Gastroesophageal sphincter (tissue), 4 donors: Measurements from ENCODE around the gene APOBEC2. TPM values are rescaled to one million over a fixed set of nuclear protein-coding genes. Genes with fewer than 3 reads are reported as not detected.

Experiments
- ATAC-seq: fragments of 150-250 bp; one replicate; pipeline ENCODE4 v1.9.1; 2016; ENCODE audit warnings: mild to moderate bottlenecking, moderate library complexity
- H3K27ac ChIP-seq, 4 donors: fragments of 200-600 bp; sonication (generic) in 3 of 4; 1 replicate in 3 of 4; 2 replicates in 1 of 4; pipeline ENCODE4 v1.5.1; 2016 to 2019
- H3K27me3 ChIP-seq: fragments of 200-600 bp; sonication (generic); one replicate; pipeline ENCODE4 v1.5.1; 2019
- H3K36me3 ChIP-seq, 2 donors: fragments of 200-600 bp; sonication (generic); one replicate each; pipeline ENCODE4 v1.5.1; 2019; ENCODE audit warnings: control low read depth in 1 of 2
- H3K4me1 ChIP-seq, 3 donors: fragments of 200-600 bp; sonication (generic); 1 replicate in 2 of 3; 2 replicates in 1 of 3; pipeline ENCODE4 v1.5.1; 2016 to 2019; ENCODE audit warnings: control low read depth in 2 of 3
- H3K4me3 ChIP-seq, 2 donors: fragments of 200-600 bp; sonication (generic); one replicate each; pipeline ENCODE4 v1.5.1; 2019; ENCODE audit warnings: mild to moderate bottlenecking in 1 of 2, moderate library complexity in 1 of 2
- H3K9me3 ChIP-seq, 3 donors: fragments of 200-600 bp; sonication (generic); one replicate each; pipeline ENCODE4 v1.5.1; 2017 to 2019; ENCODE audit warnings: control low read depth in 2 of 3
- EP300 ChIP-seq: sonication (generic); formaldehyde crosslinking; IDR thresholded peaks from one replicate; pipeline ENCODE4 v1.6.1; 2017; ENCODE audit warnings: antibody characterized with exemption, mild to moderate bottlenecking
- POLR2A ChIP-seq, 2 donors: fragments of 450-650 bp; IDR thresholded peaks; one replicate each; pipeline ENCODE4 v1.6.1; 2017; ENCODE audit warnings: antibody characterized with exemption in 2 of 2, mild to moderate bottlenecking in 2 of 2, moderate library complexity in 1 of 2
- POLR2AphosphoS5 ChIP-seq: sonication (generic); formaldehyde crosslinking; IDR thresholded peaks from one replicate; pipeline ENCODE4 v1.6.1; 2017; ENCODE audit warnings: antibody characterized with exemption
- WGBS, 2 donors: methylation state at CpG; one replicate each; pipeline ENCODE4 v1.1.5; 2018; ENCODE audit warnings: low coverage in 1 of 2; 5-methylcytosine and 5-hydroxymethylcytosine counted together
- total RNA-seq, 4 donors: library from RNA; depleted of rRNA; stranded (reverse); fragments of >200 nt; gene quantifications; one replicate each; pipeline ENCODE4 v1.1.0, GENCODE V29; 2016
- TF ChIP-seq, protein P1 (sequence below), 4 experiments: fragments of 200-600 bp in 2 of 4; fragments of 450-650 bp in 2 of 4; sonication (generic) in 1 of 4; IDR thresholded peaks; one replicate each; pipeline ENCODE4 v1.5.1; 2017 to 2019; ENCODE audit warnings: antibody characterized with exemption in 4 of 4, mild to moderate bottlenecking in 2 of 4, moderate library complexity in 2 of 4

Gene APOBEC2
- total RNA-seq, 4 donors from 2014 or later: 0.37 to 1.8 (median 0.72) TPM

GRCh38 chr6:41040101-41040939 lies 12.7 kb upstream of the APOBEC2 start:
- H3K4me3 ChIP-seq: no peak overlapping the region
- no peaks in the 10 kb centered on the region for H3K9me3 ChIP-seq
- 81 to 91% methylated on average over 2 to 3 of the region's 6 CpGs for WGBS, 2 donors
- no peak for ATAC-seq
- no peaks in the 10 kb centered on the region for H3K27me3 ChIP-seq
- TF ChIP-seq POLR2A (IDR thresholded peaks at IDR 0.05) (no peak), EP300 (no peak), POLR2AphosphoS5 (no peak)
- TF ChIP-seq, protein P1, sequence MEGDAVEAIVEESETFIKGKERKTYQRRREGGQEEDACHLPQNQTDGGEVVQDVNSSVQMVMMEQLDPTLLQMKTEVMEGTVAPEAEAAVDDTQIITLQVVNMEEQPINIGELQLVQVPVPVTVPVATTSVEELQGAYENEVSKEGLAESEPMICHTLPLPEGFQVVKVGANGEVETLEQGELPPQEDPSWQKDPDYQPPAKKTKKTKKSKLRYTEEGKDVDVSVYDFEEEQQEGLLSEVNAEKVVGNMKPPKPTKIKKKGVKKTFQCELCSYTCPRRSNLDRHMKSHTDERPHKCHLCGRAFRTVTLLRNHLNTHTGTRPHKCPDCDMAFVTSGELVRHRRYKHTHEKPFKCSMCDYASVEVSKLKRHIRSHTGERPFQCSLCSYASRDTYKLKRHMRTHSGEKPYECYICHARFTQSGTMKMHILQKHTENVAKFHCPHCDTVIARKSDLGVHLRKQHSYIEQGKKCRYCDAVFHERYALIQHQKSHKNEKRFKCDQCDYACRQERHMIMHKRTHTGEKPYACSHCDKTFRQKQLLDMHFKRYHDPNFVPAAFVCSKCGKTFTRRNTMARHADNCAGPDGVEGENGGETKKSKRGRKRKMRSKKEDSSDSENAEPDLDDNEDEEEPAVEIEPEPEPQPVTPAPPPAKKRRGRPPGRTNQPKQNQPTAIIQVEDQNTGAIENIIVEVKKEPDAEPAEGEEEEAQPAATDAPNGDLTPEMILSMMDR (IDR thresholded peaks at IDR 0.05): no peak
- H3K4me1 ChIP-seq: no peaks in the 10 kb centered on the region
- H3K27ac ChIP-seq: no peak overlapping the region
- peaks cover 0 to 7% of the 10 kb centered on the region in 2 donors for H3K36me3 ChIP-seq

DNA sequence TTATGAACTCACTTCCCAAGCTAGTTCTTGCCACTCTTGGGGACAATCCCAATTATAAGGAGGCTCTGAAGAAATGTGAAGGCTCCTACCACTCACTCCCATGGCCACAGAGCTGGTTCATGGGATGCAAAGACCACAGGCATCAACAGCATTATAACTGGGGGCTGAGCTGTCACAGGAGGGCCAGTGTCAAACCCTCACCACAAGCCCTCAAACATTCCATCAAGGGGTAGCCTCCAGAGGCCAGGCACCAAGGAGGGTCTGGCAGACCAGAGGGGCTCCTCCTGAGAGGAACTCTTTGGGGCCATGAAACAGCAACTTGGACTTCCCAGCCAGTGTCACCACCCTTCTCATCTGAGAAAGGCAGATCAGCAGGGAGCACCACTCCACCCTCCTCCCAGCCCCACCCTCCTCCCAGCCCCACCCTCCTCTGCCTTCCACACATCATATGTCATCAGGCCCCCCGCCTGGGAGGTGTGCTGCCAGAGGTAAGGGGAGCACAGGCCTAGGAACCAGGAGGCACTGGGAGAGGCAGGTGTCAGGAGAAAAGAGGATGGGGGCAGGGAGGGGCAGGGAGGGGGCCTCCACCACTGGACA lies 12.0 kb upstream of the APOBEC2 start:
- Histone ChIP-seq H3K4me3 (no peak overlapping the region), H3K9me3 (no peaks in the 10 kb centered on the region), H3K36me3 (peaks cover 0 to 7% of the 10 kb centered on the region in 2 donors), H3K27me3 (no peaks in the 10 kb centered on the region), H3K27ac (no peak overlapping the region), H3K4me1 (no peaks in the 10 kb centered on the region)
- no CpG with 5 or more reads among the region's 1 CpG for WGBS, 2 donors
- TF ChIP-seq EP300: no peak
- no peak for TF ChIP-seq POLR2AphosphoS5
- no peak for TF ChIP-seq POLR2A (IDR thresholded peaks at IDR 0.05)
- TF ChIP-seq, protein P1 (IDR thresholded peaks at IDR 0.05): no peak
- ATAC-seq: no peak

DNA sequence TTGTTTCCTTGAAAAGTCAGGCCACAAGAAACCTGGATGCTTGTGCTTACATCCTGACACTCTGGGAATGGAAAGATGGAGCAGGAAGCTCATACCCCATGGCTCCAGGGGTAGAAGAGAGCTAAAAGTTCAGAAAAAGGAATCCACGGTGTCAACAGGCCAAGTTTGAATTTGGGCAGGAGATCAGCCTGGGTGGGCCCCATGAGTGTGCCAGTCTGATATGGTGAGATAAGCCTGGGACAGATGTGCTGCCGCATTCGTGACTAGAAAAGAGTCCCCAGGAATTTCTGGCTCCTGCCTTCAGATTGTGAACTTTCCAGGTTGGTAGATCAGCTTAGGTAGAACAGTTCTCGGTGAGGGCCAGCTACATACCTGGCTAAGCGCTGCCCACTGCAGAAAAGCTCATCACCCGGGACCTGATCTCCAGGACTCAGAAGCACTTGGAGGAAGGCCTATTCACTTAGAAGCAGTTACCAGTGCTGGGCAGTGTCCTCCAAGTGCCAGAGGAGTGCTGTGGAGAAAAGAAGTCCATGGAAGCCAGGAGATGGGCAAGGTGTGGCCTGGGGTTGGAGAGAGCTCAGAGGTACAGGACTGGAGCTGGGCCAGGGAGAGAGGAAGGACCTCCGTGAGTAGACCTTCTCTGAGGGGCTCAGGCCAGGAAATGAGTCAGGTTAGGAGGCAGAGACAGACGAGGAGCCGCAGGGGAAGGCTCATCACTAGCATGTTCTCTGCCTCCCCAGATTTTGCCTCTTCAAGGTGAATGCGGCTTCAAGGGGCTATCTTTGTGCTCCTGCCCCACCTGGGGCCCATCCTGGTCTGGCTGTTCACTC lies 10.6 kb upstream of the APOBEC2 start, which contains the start of gene TSPO2:
Gene TSPO2 (plus strand): TSS at position 242 of the 830 bp plus-strand sequence. CDS start 519 bp downstream, at position 761.
- ATAC-seq: no peak
- no peak for TF ChIP-seq POLR2A (IDR thresholded peaks at IDR 0.05)
- TF ChIP-seq, protein P1 (IDR thresholded peaks at IDR 0.05): no peak
- no peak for TF ChIP-seq EP300
- TF ChIP-seq POLR2AphosphoS5: no peak
- H3K9me3 ChIP-seq: no peaks in the 10 kb centered on the region
- no peak within 1 kb of the TSS for H3K27ac ChIP-seq
- no peaks in the 10 kb centered on the region for H3K27me3 ChIP-seq
- WGBS, 2 donors: 80 to 88% methylated on average over 7 to 10 of the region's 10 CpGs
- H3K36me3 ChIP-seq: peaks cover 0 to 7% of the 10 kb centered on the region in 2 donors
- H3K4me1 ChIP-seq: no peaks in the 10 kb centered on the region
- H3K4me3 ChIP-seq: no peak within 1 kb of the TSS

DNA sequence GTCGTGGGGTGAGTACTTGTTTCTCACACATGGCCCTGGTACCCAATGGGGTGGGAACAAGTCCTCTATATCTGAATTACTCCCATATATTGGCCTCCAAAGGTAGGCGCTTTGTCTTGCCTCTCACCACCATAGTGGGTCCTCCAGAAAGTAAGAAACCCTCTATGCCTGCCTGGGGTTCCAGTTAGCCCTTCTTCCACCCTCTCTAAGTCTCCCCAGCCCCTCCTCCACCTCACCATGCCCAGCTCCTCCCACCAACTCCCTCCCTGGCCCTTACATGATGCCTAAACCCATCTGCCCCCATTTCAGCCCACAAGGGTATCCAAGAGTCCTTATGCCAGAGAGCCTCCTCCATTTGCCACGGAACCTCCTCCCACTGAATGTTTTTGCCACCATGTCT lies 9.9 kb upstream of the APOBEC2 start:
- Histone ChIP-seq H3K27ac (no peak overlapping the region), H3K9me3 (no peaks in the 10 kb centered on the region), H3K36me3 (peaks cover 0 to 7% of the 10 kb centered on the region in 2 donors), H3K27me3 (no peaks in the 10 kb centered on the region), H3K4me1 (no peaks in the 10 kb centered on the region), H3K4me3 (no peak overlapping the region)
- 100% methylated on average over 3 of the region's 3 CpGs; no CpG with 5 or more reads in 1 of the 2 donors for WGBS, 2 donors
- no peak for ATAC-seq
- TF ChIP-seq EP300: no peak
- TF ChIP-seq, protein P1 (IDR thresholded peaks at IDR 0.05): no peak
- no peak for TF ChIP-seq POLR2AphosphoS5
- TF ChIP-seq POLR2A (IDR thresholded peaks at IDR 0.05): no peak
